Measurements from ENCODE around the gene SUMO4.

SUMO4 gene

DNA sequence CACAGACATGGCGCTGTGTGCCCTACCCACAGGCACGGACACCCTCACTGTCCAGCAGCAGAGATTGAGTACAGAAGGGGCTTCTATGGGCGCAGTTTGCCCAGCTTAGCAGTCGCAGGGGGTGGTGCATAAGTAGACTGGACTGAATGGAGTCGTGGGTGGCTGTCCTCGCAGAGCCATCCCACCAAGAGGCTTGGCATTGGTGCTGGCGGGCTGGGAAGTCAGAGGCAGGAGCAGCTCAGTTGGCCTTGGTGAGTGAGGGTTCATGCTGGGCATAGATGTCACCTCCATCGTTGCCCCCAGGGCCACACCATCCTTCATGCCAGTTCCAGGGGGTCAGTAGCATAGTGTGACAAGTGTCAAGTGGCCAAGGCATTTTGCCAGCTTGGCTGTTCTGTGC, 25.2 kb downstream of the SUMO4 start:
- TF ChIP-seq, protein P1, sequence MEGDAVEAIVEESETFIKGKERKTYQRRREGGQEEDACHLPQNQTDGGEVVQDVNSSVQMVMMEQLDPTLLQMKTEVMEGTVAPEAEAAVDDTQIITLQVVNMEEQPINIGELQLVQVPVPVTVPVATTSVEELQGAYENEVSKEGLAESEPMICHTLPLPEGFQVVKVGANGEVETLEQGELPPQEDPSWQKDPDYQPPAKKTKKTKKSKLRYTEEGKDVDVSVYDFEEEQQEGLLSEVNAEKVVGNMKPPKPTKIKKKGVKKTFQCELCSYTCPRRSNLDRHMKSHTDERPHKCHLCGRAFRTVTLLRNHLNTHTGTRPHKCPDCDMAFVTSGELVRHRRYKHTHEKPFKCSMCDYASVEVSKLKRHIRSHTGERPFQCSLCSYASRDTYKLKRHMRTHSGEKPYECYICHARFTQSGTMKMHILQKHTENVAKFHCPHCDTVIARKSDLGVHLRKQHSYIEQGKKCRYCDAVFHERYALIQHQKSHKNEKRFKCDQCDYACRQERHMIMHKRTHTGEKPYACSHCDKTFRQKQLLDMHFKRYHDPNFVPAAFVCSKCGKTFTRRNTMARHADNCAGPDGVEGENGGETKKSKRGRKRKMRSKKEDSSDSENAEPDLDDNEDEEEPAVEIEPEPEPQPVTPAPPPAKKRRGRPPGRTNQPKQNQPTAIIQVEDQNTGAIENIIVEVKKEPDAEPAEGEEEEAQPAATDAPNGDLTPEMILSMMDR (IDR thresholded peaks at IDR 0.05; ENCODE audit: borderline replicate concordance, control extremely low read depth, extremely low read depth, insufficient read depth, missing control alignments) = no peak
- in situ Hi-C loops (cut with MboI; ENCODE audit: low sequenced_read_pairs, unreplicated experiment) = loop anchor here (10.0 to 25.0 kb wide), 2 partner anchors 350 to 838 kb away; no protein-coding TSS in a partner anchor
- no peak for DNase-seq (ENCODE audit: low spot score)

GRCh38 chr6:149425754-149426153, 25.7 kb downstream of the SUMO4 start:
- in situ Hi-C loops (cut with MboI; ENCODE audit: low sequenced_read_pairs, unreplicated experiment) = loop anchor here (10.0 to 25.0 kb wide), 2 partner anchors 351 to 838 kb away; no protein-coding TSS in a partner anchor

DNA sequence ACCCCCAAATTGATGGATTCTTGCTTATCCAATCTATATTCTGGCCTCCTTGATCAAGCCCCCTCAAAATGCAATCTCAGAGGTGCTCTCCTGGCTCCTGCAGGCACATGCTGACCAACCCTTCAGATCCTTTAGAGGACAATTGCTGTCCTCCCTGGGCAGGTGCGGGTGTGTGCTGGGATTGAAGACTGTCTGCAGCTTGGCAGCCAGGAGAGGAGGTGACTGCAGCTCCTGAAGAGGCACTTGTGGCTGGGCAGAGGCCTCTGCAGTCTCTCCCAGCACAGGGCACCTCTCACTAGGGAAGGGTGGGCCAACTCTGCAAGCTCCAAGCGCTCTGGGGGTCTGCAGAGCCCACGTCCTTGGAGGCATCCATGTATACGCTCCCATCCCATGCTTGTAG, 28.5 kb downstream of the SUMO4 start:
- in situ Hi-C loops (cut with MboI; ENCODE audit: low sequenced_read_pairs, unreplicated experiment) = loop anchor here (10.0 to 25.0 kb wide), 2 partner anchors 354 to 841 kb away; no protein-coding TSS in a partner anchor
- no peak for DNase-seq (ENCODE audit: low spot score)
- TF ChIP-seq, protein P1 (IDR thresholded peaks at IDR 0.05; ENCODE audit: borderline replicate concordance, control extremely low read depth, extremely low read depth, insufficient read depth, missing control alignments) = no peak

More at GRCh38 chr6:149425754-149426153, 25.7 kb downstream of the SUMO4 start:
- no peak for DNase-seq (ENCODE audit: low spot score)
- TF ChIP-seq, protein P1 (IDR thresholded peaks at IDR 0.05; ENCODE audit: borderline replicate concordance, control extremely low read depth, extremely low read depth, insufficient read depth, missing control alignments) = no peak

DNA sequence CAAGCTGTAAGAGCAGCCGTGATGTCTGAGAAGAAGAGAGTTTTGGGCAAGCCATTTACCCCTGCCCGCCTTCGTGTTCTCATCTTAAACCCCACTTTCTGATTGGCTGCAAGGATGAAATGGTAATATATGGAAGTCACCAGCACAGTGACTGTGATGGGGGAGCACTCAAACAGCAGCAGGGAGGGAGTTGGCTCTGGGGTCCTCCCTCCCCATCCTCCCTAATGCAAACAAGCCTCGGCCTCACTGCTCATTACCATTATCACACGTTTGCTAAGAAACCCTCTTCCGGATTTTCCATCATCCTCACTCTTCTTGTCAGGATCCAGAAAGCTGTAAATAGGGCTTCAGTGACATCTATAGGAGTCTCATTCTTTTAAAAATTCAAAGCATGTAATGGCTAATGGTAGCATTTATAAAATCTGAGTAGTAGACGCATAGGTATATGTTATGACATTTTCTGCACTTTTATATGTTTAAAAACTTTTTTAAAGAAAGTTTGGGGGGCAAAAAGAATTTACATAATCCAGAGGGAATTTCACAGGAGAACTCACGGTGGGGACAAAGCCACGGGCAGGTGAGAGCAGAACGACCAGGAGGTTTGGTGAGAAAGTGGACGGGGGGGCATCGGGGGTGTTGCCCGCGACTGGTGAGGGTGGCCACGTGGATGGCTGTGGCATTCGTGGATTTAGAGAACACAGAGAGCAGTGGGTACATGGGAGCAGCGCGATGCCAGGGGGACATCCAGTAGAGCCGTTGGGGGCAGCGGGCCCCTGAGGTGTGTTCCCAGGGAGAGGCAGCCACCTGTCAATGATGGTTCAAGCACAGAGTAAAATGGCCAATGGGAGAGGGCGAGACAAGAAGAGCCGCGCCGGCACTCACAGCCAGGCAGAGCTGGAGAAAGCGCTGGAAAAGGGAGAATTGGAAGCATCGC, 29.6 kb downstream of the SUMO4 start:
- in situ Hi-C loops (cut with MboI; ENCODE audit: low sequenced_read_pairs, unreplicated experiment) = loop anchor here (10.0 to 25.0 kb wide), 3 partner anchors 355 to 842 kb away; no protein-coding TSS in a partner anchor

DNA sequence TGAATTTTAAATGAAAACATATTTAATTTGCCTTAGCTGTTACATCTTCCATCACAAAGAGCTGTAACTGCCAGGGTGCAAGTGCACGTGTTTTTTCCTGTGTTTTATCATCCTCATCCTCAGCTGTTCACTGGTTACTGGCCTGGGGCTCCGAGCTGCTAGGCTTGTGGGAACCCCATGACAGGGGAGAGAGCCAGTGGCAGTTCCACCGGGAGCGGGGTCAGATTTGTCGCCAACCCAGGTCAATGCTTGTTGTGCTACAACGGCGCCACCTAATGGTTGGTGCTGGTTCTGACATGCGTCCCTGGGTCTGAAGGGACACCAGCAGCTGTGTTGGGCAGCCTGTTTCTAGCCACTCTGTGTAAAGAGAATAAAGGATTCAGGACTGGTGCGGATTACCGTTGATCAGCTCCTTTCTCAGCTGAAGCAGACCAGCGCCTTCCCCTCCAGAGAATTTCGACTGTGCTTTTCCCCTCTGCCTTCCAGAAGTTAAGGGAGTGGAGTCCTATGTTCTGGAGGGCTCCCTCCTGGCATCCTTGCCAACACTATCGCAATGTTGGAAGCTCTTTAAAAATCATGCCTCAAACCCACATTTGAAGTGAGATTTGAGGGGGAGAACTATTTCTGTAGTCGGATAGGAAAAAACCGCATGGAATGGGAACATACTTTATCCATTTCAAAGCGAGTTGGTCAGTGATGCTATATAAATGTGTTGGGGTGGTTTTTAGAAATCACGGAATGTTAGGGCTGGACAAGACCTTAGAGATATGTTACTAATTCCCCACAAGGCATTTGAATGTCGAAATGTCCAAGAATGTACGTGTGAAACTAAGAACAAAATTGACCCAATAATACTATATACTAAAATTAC, 32.1 kb downstream of the SUMO4 start:
- in situ Hi-C loops (cut with MboI; ENCODE audit: low sequenced_read_pairs, unreplicated experiment) = loop anchor here (10.0 to 25.0 kb wide), 2 partner anchors 397 to 845 kb away; no protein-coding TSS in a partner anchor
- TF ChIP-seq, protein P1 (IDR thresholded peaks at IDR 0.05; ENCODE audit: borderline replicate concordance, control extremely low read depth, extremely low read depth, insufficient read depth, missing control alignments) = peak; percentile 94

More for the DNA sequence above, 29.6 kb downstream of the SUMO4 start:
- TF ChIP-seq, protein P1 (IDR thresholded peaks at IDR 0.05; ENCODE audit: borderline replicate concordance, control extremely low read depth, extremely low read depth, insufficient read depth, missing control alignments) = no peak
- DNase-seq (ENCODE audit: low spot score) = no peak

DNA sequence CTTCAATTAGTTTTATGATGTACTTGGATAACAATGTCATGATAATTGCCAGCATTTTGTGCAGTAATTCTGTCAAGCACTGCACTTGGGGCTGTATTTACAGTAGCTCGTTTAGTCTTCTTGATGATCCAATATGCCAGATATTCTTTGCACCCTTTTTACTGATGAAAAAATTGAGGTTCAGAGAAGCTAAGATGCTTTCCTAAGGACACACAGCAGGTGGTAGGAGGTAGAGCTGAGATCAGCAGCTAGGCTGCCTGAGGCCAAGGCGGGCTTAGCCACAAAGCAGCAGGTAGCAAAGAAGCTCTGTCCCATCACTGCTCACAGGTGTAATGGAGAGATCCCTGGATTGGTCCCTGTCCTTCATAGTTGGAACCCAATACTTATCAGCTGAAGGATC, 33.3 kb downstream of the SUMO4 start:
- in situ Hi-C loops (cut with MboI; ENCODE audit: low sequenced_read_pairs, unreplicated experiment) = loop anchor here (10.0 to 25.0 kb wide), 2 partner anchors 399 to 846 kb away; no protein-coding TSS in a partner anchor
- TF ChIP-seq, protein P1 (IDR thresholded peaks at IDR 0.05; ENCODE audit: borderline replicate concordance, control extremely low read depth, extremely low read depth, insufficient read depth, missing control alignments) = no peak
- DNase-seq (ENCODE audit: low spot score) = no peak

More for the DNA sequence above, 32.1 kb downstream of the SUMO4 start:
- DNase-seq (ENCODE audit: low spot score) = peak; percentile 88

All from GM13976 (cell line).